Hepatocyte (in vitro differentiated cells): Measurements from ENCODE around the gene HGD. TPM values are rescaled to one million over a fixed set of nuclear protein-coding genes. Genes with fewer than 3 reads are reported as not detected.
"Not testable (repeated sequence)": the region's sequence is repeated elsewhere in the genome, so short reads cannot be mapped to it uniquely, and the experiment has no call there.

Experiments used
- DNase-seq: peaks from one replicate; pipeline ENCODE4 v3.0.0-alpha.2; 2016; ENCODE audit warnings: low spot score
- H2AFZ ChIP-seq: fragments of 200-600 bp; sonication (generic); 2 replicates; pipeline ENCODE4 v1.6.0; 2016; ENCODE audit warnings: antibody characterized with exemption, mild to moderate bottlenecking
- H3K27ac ChIP-seq: fragments of 200-600 bp; sonication (generic); 2 replicates; pipeline ENCODE4 v1.5.1; 2016; ENCODE audit warnings: mild to moderate bottlenecking
- H3K27me3 ChIP-seq: fragments of 200-600 bp; sonication (generic); 2 replicates; pipeline ENCODE4 v1.6.1; 2016
- H3K36me3 ChIP-seq: fragments of 200-600 bp; sonication (generic); replicated peaks from 2 replicates; pipeline ENCODE4 v1.5.1; 2016; ENCODE audit warnings: low read depth; ENCODE audit not compliant: insufficient read depth
- H3K4me1 ChIP-seq: fragments of 200-600 bp; sonication (generic); 2 replicates; pipeline ENCODE4 v1.5.1; 2016; ENCODE audit warnings: mild to moderate bottlenecking, moderate library complexity; ENCODE audit not compliant: insufficient read depth
- H3K4me2 ChIP-seq: fragments of 200-600 bp; sonication (generic); 2 replicates; pipeline ENCODE4 v1.6.0; 2016
- H3K4me3 ChIP-seq: fragments of 200-600 bp; sonication (generic); 2 replicates; pipeline ENCODE4 v1.5.1; 2016; ENCODE audit warnings: mild to moderate bottlenecking
- H3K79me2 ChIP-seq: fragments of 200-600 bp; sonication (generic); 2 replicates; pipeline ENCODE4 v1.6.0; 2017; ENCODE audit warnings: mild to moderate bottlenecking
- H3K9me2 ChIP-seq: fragments of 200-600 bp; sonication (generic); replicated peaks from 2 replicates; pipeline ENCODE4 v1.6.0; 2017; ENCODE audit warnings: mild to moderate bottlenecking; ENCODE audit not compliant: insufficient read depth
- H3K9me3 ChIP-seq: fragments of 200-600 bp; sonication (generic); 2 replicates; pipeline ENCODE4 v1.5.1; 2016; ENCODE audit warnings: low read depth, mild to moderate bottlenecking
- H4K20me1 ChIP-seq: fragments of 200-600 bp; sonication (generic); 2 replicates; pipeline ENCODE4 v1.6.0; 2016; ENCODE audit warnings: mild to moderate bottlenecking; ENCODE audit not compliant: insufficient read depth, poor library complexity, severe bottlenecking
- CTCF ChIP-seq: fragments of 200-600 bp; sonication (generic); IDR thresholded peaks from 2 replicates; pipeline ENCODE4 v1.5.1; 2016; ENCODE audit warnings: antibody characterized with exemption, mild to moderate bottlenecking; ENCODE audit not compliant: poor library complexity
- EZH2 ChIP-seq: fragments of 200-600 bp; sonication (generic); IDR thresholded peaks from 2 replicates; pipeline ENCODE4 v1.6.1; 2016; ENCODE audit warnings: antibody characterized with exemption, mild to moderate bottlenecking, borderline replicate concordance
- EZH2phosphoT487 ChIP-seq: fragments of 200-600 bp; sonication (generic); IDR thresholded peaks from one replicate; pipeline ENCODE4 v1.6.1; 2018; ENCODE audit warnings: antibody characterized with exemption, mild to moderate bottlenecking, low read depth, moderate library complexity; ENCODE audit not compliant: unreplicated experiment, severe bottlenecking
- WGBS: methylation state at CpG from one replicate; pipeline ENCODE4 v1.1.6; 2016; ENCODE audit warnings: low lambda C conversion rate; ENCODE audit errors: missing lambda C conversion rate; 5-methylcytosine and 5-hydroxymethylcytosine counted together
- polyA plus RNA-seq: library from polyadenylated mRNA; unstranded; fragments of >200 nt; fragmentation: Nextera tagmentation; extraction: Ambion mirVana; gene quantifications from 2 replicates; pipeline ENCODE4 v1.2.1, GENCODE V29; 2016
- total RNA-seq: library from RNA; depleted of rRNA; stranded (reverse); fragments of >200 nt; gene quantifications from 2 replicates; pipeline ENCODE4 v1.2.3, GENCODE V29; 2014

The HGD gene
- total RNA-seq (48.3 and 64.6 TPM in 2 replicates), polyA plus RNA-seq (47.7 and 63.6 TPM in 2 replicates)

GRCh38 chr3:120682095-120682681 lies at the start of gene HGD:
Gene HGD, minus strand, starts transcription at chr3:120682239. Its CDS starts 128 bp downstream, at chr3:120682111.
- peak; percentile 80 for DNase-seq
- Histone ChIP-seq H2AFZ (no peak within 1 kb of the TSS), H3K4me1 (peaks cover 31% of the 10 kb centered on the region), H3K4me2 (peak within 1 kb of the TSS; percentile 63), H3K27ac (peak within 1 kb of the TSS; percentile 98), H4K20me1 (no peaks in the 10 kb centered on the region), H3K9me2 (no peaks in the 10 kb centered on the region), H3K79me2 (peaks cover 26% of the 10 kb centered on the region), H3K9me3 (no peaks in the 10 kb centered on the region), H3K36me3 (no peaks in the 10 kb centered on the region), H3K27me3 (no peaks in the 10 kb centered on the region), H3K4me3 (peak within 1 kb of the TSS; percentile 15)
- 62% methylated on average over 5 of the region's 5 CpGs for WGBS
- TF ChIP-seq CTCF (no peak), EZH2phosphoT487 (no peak), EZH2 (no peak)

GRCh38 chr3:120730576-120731542 lies 48.8 kb upstream of the HGD start:
- Histone ChIP-seq H3K36me3 (no peaks in the 10 kb centered on the region), H3K4me2 (no peak overlapping the region), H2AFZ (no peak overlapping the region), H3K9me3 (no peaks in the 10 kb centered on the region), H3K4me1 (no peaks in the 10 kb centered on the region), H3K4me3 (no peak overlapping the region), H3K9me2 (no peaks in the 10 kb centered on the region), H3K27me3 (no peaks in the 10 kb centered on the region), H3K27ac (no peak overlapping the region), H3K79me2 (no peaks in the 10 kb centered on the region), H4K20me1 (no peaks in the 10 kb centered on the region)
- 93% methylated on average over 4 of the region's 4 CpGs for WGBS
- DNase-seq = no peak
- no peak for TF ChIP-seq EZH2
- no peak for TF ChIP-seq CTCF
- TF ChIP-seq EZH2phosphoT487 = no peak

- H3K9me2 ChIP-seq = no peaks in the 10 kb centered on the region
- no peak overlapping the region for H3K27ac ChIP-seq
- DNase-seq = no peak
- H4K20me1 ChIP-seq = no peaks in the 10 kb centered on the region
- 90% methylated on average over 1 of the region's 1 CpG for WGBS
- H3K9me3 ChIP-seq = no peaks in the 10 kb centered on the region
- TF ChIP-seq CTCF (no peak), EZH2 (no peak), EZH2phosphoT487 (no peak)
- H2AFZ ChIP-seq = no peak overlapping the region
- H3K36me3 ChIP-seq = no peaks in the 10 kb centered on the region
- no peak overlapping the region for H3K4me3 ChIP-seq
- H3K4me1 ChIP-seq = no peaks in the 10 kb centered on the region
- no peak overlapping the region for H3K4me2 ChIP-seq
- H3K27me3 ChIP-seq = no peaks in the 10 kb centered on the region
- no peaks in the 10 kb centered on the region for H3K79me2 ChIP-seq
Measured at GRCh38 chr3:120726791-120727190, 44.8 kb upstream of the HGD start.

- not testable (repeated sequence) for H4K20me1 ChIP-seq, H3K36me3 ChIP-seq, H3K27me3 ChIP-seq, H3K9me2 ChIP-seq, H3K27ac ChIP-seq, H3K4me3 ChIP-seq, H3K4me1 ChIP-seq, H3K9me3 ChIP-seq
- Histone ChIP-seq H3K79me2 (peaks cover 12% of the 10 kb centered on the region), H3K4me2 (peak overlapping the region; percentile 71), H2AFZ (peak overlapping the region; percentile 37)
- peak; percentile 7 for DNase-seq
- WGBS = 46% methylated on average over 20 of the region's 20 CpGs
Measured at GRCh38 chr3:120719167-120719834, 37.3 kb upstream of the HGD start.
